Measurements from ENCODE around the gene FGF1.

- TF ChIP-seq POLR2A (IDR thresholded peaks at IDR 0.05) (no peak), CTCF (IDR thresholded peaks at IDR 0.05) (peak in 4 of 6 experiments; percentile 10 to 40 (median 32))
These were observed 98.4 kb downstream of the FGF1 start for GRCh38 chr5:142587354-142587965.
